Loucy (cell line): ENCODE results near the gene CCDC69.

Experiments
- CTCF ChIP-seq: fragments of 200-600 bp; sonication (generic); conservative IDR thresholded peaks from 2 replicates; pipeline ENCODE4 v1.5.1; 2014; ENCODE audit warnings: mild to moderate bottlenecking, antibody characterized with exemption, low read length
- EZH2phosphoT487 ChIP-seq: fragments of 200-600 bp; IDR thresholded peaks from 2 replicates; pipeline ENCODE4 v1.6.1; 2018; ENCODE audit warnings: antibody characterized with exemption, mild to moderate bottlenecking, moderate library complexity, borderline replicate concordance

DNA sequence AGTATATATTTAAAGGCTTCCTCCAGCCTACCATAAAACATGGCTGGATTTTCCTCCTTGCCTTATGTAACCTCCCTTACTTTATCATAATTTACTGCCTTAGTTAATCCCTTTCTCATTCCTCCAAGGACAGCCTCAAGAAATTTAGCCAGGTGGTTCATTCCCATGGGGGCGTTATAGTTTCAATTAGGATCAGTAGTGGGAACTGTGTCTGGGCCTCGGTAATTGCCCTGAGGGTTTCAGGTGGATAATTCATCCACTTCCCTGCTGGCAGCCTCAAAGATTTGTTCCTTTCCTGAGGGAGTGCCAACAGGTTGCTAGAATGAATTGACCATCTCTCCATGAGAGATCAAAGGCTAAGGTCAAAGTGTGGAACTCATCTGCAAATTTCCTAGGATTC lies 24.8 kb upstream of the CCDC69 start:
- TF ChIP-seq CTCF (no peak), EZH2phosphoT487 (no peak)
